Activated CD8-positive, alpha-beta memory T cell treated with anti-CD3 and anti-CD28 coated beads for 4 hours (primary cell): ENCODE data around the gene JMJD4.

Experiments used
- DNase-seq, 2 donors: peaks; one replicate each; pipeline ENCODE4 v3.0.0-alpha.2; 2020; ENCODE audit warnings: low read depth in 2 of 2

Gene JMJD4

GRCh38 chr1:227768640-227769039 is 33.5 kb upstream of the JMJD4 start:
- no peak for DNase-seq

DNA sequence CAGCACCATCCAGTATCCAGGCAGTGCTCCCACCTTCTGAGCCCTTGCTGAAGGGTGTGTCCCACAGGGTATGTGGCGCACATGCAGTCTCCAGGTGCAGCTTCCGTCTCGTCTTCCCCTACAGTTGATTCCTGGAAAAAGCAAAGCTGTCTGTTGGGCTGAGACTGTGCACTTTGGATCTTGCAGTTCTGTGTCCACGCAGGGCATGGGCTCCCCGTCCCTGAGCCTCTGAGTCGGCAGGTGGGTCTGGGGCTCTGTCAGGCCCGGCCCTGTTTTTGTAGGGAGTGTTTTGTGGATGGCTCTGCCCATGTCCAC is 33.0 kb upstream of the JMJD4 start:
- no peak for DNase-seq

DNA sequence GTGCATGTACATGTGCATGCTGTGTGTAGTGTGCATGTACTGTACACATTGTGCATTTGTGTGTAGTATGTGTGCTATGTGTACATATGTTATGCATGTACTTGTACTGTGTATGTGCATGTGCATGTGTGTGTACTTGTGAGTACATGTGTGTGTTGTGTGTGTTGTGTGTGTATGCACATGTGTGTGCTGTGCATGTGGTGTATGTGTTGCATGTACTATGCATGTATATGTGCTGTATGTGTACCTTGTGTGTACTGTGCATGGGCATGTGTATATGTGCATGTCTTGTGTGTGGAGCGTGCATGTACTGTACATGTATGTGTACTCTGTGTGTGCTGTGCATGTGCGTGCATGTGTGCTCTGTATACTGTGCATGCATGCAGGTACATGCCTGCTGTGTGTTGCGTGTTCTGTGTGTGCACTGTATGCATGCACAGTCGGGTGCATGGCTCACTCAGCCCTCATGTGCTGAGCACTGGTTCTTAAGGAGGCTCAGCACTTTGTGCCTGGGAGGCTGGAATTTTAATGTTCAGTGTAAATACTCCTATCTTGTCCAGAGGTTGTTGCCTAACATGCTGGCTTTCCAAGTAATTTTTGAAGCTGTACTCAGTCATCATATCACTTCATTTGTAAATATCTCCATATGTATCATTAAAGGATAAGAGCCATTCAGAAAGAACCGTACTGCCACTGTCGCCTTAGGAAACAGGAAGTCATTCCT is 32.5 kb upstream of the JMJD4 start:
- DNase-seq = no peak

DNA sequence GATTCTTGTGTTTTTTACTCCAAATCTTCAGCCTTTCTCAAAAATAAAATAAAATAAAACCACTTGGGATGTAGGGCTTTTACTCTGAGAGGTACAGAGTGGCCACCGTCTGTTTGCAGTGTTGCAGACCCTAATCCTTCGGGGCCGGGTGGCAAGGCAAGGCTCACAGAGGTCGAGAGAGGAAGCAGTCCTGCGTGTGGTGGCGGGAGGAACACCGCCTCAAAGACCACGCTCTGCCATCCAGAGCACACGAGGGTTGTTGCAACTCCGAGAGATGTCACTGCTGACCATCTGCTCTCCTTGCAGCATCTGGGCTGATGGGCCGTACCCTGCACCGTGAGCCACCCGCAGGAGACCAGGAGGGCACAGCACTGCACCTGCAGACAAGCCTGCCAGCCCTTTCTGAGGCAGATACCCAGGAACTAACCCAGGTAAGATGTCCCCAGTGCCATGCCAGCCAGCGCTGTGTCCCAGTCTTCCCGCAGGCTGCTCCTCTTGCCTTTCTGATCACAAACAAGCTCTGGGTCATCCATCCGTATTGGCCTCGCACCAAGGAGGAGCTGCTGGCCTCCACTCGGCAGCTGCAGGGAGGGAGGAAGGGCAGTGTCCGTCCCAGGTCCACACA is 31.7 kb upstream of the JMJD4 start:
- DNase-seq = no peak

DNA sequence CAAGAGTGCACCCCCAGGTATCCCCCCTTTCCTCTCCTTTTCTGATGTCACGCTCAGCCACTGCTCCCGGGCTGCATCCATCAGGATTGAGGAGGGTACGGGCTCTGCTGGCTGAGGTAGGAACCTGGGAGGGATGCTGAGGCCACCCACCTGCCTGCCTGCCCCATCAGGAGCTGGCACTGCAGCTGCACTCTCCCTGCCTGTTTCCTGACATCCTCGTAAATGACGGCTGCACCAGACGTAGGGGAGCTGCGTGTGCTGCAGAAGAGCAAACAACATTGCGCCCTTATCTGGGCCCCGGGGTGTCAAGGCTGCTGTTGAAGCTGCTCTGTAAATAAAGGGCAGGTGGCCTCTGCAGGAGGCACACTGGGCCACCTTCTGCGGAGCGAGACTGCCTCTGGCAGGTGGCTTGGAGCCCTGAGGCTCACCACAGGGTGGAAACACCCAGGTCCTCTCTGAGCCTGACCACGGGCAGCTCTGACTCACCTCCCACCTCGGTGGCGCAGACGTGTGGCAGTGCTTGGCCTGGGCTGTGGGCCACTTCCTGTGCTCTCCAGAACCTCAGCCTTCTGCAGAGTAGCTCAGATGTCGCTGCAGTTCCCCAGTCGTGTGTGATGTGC is 31.0 kb upstream of the JMJD4 start:
- peak; percentile 56 to 61 for DNase-seq

GRCh38 chr1:227765261-227766014 is 30.3 kb upstream of the JMJD4 start:
- DNase-seq = no peak

- DNase-seq = no peak
Measured at GRCh38 chr1:227764019-227764391, 28.9 kb upstream of the JMJD4 start.

DNA sequence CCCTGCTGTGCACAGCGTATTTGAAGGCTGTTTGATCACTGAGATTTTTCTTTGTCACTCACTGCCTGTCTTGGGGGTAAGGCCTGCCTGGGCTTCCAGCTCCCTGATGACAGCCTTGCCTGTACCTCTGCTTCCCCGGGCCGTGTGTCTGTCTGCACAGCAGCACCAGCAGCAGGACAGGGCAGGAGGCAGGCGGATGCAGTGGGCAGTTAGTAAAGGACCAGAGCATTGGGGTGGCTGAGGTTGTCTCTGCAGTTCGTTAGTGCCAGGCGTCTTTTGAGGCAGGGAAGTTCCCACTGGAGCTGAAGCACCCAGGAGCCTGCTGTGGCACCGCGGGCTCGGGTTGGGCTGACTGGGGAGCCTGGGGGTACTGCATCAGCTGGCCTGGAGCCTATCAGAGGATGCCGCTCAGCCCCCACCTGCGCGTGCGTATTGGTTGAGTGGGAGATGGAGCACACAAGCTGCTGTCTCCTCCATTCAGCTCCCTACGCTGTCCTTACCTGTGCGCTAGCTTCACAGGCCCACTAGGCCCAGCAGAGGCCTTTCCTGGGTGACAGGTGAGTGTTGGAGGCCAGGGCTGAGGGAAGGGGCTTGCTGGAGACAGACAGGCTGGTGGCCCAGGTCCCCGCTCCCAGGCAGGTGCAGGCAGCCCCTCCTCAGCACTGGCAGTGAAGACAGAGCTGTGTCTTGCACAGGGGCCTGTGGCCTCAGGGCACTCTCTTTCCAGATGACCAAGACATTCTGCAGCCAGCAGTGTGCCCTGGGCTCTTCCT is 28.3 kb upstream of the JMJD4 start:
- DNase-seq = no peak

GRCh38 chr1:227762231-227762911 is 27.3 kb upstream of the JMJD4 start:
- peak; percentile 67 to 71 for DNase-seq

GRCh38 chr1:227761621-227762230 is 26.6 kb upstream of the JMJD4 start:
- no peak for DNase-seq

- DNase-seq = no peak
Measured at GRCh38 chr1:227760377-227760776, 25.3 kb upstream of the JMJD4 start.

DNA sequence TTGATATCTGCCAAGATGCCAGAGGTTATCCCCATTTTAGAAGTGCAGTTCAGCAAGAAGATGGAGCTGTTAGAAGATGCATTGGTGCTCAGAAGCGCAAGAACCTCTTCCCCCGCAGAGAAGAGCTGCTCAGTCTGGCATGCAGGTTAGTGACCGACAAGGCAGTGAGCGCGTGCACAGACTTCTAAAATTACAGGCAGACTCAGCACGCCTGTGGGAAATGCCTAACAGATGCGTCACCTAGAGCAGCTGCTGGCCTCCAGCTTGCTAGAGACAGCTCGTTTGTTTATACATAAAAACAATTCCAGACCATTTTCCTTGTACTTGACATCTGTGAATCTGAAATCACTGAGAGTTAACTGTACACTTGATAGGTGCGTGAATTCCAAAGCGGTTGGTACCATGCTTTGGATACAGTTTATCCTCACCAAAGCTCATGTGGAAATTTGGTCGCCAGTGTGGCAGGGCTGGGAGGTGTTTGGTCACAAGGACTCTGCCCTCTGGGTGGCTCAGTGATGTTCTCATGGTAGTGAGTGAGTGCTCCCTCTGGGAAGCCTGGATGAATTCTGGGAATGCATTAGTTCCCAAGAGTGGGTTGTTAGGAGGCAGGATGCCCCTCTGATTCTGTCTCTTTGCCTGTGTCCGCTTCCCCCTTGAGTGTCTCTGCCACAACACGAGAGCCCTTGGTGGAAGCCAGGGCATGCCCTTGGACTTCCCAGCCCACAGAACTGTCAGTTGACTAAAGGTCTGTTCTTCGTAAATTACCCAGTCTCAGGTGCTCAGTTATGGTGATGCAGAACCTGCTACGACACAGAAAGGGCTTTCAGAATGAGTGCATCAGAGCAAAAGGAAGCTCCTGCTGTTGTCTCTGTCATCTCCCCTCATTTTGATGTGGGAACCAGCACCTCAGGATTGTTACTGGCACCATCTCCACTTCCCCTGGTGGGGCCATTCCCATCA is 24.5 kb upstream of the JMJD4 start:
- no peak for DNase-seq

GRCh38 chr1:227758366-227758765 is 23.3 kb upstream of the JMJD4 start:
- no peak for DNase-seq

GRCh38 chr1:227757781-227758180 is 22.7 kb upstream of the JMJD4 start:
- DNase-seq = no peak

DNA sequence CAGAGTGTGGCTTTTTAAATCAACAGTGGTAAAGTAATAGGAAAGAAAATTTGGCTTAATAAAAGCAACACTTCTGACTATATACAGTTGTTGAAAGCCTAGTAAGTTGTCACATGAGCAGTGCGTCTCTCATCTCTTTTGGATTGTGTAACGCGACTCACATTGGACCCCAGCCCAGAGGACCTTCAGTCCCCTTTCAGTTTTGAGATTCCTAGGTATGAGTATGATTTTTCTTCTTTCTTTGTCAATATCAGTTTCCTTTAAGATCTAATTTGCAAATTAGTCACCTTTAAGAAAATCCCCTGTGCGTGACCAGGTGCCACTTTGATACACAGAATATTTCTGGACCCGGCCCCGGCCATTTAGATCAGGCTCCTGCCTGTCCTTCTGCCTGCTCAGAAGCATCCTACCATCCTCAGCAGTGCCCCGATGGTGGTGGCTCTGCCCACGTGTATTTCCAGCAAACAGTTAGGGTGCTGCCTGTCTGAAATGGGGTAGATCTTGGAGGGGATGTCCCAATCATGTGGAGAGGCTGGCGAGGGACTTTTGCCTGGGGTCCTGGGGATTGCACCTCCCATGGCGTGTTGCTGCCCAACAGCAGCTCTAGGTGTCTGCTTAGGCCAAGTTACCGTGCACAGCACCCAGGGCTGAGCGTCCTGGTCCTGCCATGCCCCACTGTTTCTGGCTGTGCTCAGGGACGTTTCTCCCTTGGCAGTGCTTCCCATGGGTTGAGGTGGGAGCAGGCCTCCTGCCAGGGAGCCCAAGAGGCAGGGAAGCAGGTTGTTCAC is 21.3 kb upstream of the JMJD4 start:
- DNase-seq = no peak

DNA sequence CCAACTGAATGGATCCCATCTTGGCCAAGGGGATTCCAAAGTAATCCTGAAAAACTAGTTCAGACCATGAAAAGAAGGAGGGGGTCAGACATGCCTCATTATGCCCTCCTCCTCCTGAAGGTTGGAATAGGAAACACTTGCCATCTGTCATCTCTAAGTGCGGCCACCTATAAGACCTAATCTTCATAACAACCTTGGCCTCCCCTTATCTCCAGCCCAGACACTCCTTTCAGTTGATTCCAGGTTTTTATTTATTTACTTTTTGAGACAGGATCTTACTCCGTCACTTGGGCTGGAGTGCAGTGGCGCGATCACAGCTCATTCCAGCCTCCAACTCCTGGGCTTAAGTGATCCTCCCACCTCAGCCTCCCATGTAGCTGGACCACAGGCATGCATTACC is 19.9 kb upstream of the JMJD4 start:
- DNase-seq = no peak

DNA sequence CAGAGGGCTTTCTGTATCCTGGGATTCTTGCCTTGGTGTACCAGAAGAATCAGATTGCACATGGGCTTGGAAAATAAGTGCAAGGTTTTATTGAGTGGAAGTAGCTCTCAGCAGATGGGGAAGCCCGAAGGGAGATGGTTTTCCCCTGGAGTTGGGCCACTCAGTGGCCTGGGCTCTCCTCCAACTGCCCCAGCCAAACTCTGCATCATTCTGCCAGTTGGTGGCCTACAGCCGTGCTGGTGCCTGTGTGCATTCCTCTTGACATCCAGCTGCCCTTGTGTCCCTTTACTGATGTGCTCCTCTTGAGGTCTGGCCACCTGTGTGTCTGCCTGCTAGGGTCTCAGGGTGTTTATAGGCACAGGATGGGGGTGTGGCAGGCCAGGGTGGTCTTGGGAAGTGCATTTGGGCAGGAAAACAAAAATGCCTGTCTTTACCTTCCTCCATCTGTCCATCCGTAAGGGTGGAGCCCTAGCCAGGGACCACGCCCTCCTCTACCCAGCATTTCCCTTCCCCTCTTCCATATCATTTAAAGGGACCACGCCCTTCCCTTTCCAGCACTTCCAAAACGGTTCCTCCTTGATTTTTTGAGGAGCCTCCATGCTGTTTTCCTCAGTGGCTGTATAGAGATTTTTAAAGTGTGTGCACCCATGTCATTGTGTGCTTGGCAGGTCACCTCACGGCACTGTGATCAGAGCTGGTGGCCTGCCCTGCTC is 19.1 kb upstream of the JMJD4 start:
- no peak for DNase-seq
